ENCODE results near the gene PHF21B. TPM values are rescaled to one million over a fixed set of nuclear protein-coding genes. Genes with fewer than 3 reads are reported as not detected.

The PHF21B gene
- 10 to 100 TPM in 1 of 4 donors, 1 to 10 TPM in 1, under 1 TPM in 2; under 0.01 to 11.9 (median 2.9) TPM for total RNA-seq

DNA sequence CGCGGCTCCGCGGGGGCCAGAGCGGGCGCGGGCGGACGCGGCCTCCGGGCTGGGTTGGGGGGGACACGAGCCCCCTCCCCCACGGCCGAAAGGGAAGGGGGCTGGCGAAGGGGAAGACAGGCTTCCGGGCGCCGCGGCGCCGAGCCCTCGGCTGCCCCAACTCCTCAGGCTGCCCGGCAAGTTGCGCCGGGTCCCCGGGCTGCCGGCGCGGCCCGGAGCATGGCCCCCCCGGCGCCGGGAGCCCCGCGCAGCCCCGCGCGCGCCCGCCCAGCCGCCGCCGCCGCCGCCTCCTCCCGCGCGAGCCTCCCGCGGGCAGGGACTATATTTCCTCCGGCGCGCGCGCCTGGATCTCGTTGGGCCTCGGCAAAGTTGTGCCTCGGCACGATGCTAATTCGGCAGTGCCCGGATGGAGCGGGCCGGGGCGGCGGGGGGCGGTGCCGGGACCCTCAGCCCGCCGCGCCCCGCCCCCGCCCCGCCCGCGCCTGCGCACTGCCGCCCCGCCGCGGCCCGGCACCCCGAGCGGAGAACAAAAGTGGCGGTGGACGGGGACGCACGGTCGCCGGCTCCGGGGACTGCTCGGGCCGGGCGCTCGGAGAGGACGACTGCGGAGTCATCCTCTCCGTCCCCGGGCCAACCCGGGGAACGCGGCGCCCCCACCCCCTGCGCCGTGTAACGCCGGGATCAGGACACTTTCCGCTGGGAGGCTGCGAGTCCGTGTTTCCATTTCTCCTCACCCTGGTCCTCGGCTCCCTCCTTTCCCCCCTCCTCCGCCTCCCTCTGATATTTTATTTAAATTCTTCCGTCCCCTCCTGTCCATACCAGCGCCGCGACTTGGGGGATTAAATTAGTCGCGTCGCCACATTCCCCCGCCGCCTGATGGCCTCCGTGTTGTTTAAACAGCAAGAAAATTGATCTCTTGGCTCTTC is at the start of gene PHF21B:
Gene PHF21B (minus strand): TSS at position 400 of the 926 bp plus-strand sequence. CDS start 456 bp downstream, outside the sequence.
- H3K27ac ChIP-seq = peak within 1 kb of the TSS; percentile 90 to 95
- peaks cover 0 to 11% of the 10 kb centered on the region in 2 donors for H3K4me1 ChIP-seq
- no peaks in the 10 kb centered on the region for H3K9me3 ChIP-seq
- peak; percentile 66 to 71 for DNase-seq
- intact Hi-C loops (cut with DNase I; ENCODE audit: low total_unique reads) = no loop called here
- no peaks in the 10 kb centered on the region for H3K27me3 ChIP-seq
- H3K36me3 ChIP-seq = no peaks in the 10 kb centered on the region
- TF ChIP-seq, protein P1, sequence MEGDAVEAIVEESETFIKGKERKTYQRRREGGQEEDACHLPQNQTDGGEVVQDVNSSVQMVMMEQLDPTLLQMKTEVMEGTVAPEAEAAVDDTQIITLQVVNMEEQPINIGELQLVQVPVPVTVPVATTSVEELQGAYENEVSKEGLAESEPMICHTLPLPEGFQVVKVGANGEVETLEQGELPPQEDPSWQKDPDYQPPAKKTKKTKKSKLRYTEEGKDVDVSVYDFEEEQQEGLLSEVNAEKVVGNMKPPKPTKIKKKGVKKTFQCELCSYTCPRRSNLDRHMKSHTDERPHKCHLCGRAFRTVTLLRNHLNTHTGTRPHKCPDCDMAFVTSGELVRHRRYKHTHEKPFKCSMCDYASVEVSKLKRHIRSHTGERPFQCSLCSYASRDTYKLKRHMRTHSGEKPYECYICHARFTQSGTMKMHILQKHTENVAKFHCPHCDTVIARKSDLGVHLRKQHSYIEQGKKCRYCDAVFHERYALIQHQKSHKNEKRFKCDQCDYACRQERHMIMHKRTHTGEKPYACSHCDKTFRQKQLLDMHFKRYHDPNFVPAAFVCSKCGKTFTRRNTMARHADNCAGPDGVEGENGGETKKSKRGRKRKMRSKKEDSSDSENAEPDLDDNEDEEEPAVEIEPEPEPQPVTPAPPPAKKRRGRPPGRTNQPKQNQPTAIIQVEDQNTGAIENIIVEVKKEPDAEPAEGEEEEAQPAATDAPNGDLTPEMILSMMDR (IDR thresholded peaks at IDR 0.05) = no peak
- peak in 1 of 2 donors; percentile 77 for TF ChIP-seq POLR2A (IDR thresholded peaks at IDR 0.05)
- H3K4me3 ChIP-seq = peak within 1 kb of the TSS; percentile 59 to 61

DNA sequence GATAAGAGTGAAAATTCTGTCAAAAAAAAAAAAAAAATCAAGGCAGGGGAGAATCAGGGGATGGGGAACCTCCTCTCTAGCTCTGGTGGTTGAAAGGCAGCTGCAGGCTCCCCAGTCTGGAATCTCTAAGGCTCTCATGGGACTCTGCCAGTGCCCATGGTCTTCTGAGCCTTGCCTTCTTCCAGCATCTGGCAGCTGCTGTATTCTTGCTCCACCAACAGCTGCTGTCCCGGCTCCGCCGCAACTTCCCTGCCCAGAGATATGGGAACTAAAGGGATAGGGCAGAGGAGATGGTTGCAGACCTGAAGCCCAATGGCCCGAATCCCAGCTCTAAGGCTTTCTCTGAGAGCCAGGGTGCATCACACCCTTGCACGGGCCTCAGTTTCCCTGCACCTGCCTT is 49.5 kb upstream of the PHF21B start:
- DNase-seq = no peak
- Histone ChIP-seq H3K4me3 (no peak overlapping the region), H3K9me3 (no peaks in the 10 kb centered on the region), H3K36me3 (no peaks in the 10 kb centered on the region), H3K27ac (no peak overlapping the region), H3K4me1 (no peaks in the 10 kb centered on the region), H3K27me3 (no peaks in the 10 kb centered on the region)
- TF ChIP-seq POLR2A (IDR thresholded peaks at IDR 0.05) = no peak
- TF ChIP-seq, protein P1 (IDR thresholded peaks at IDR 0.05) = no peak
- intact Hi-C loops (cut with DNase I; ENCODE audit: low total_unique reads) = no loop called here

GRCh38 chr22:45058622-45058912 is 48.8 kb upstream of the PHF21B start:
- no peak overlapping the region for H3K4me3 ChIP-seq
- TF ChIP-seq POLR2A (IDR thresholded peaks at IDR 0.05) = no peak
- H3K27me3 ChIP-seq = no peaks in the 10 kb centered on the region
- no peaks in the 10 kb centered on the region for H3K4me1 ChIP-seq
- intact Hi-C loops (cut with DNase I; ENCODE audit: low total_unique reads) = no loop called here
- H3K27ac ChIP-seq = no peak overlapping the region
- H3K9me3 ChIP-seq = no peaks in the 10 kb centered on the region
- no peaks in the 10 kb centered on the region for H3K36me3 ChIP-seq
- no peak for DNase-seq

- no peak for TF ChIP-seq POLR2A (IDR thresholded peaks at IDR 0.05)
- TF ChIP-seq, protein P1 (IDR thresholded peaks at IDR 0.05) = no peak
- DNase-seq = no peak
These were observed 46.1 kb upstream of the PHF21B start for GRCh38 chr22:45055936-45056335.

DNA sequence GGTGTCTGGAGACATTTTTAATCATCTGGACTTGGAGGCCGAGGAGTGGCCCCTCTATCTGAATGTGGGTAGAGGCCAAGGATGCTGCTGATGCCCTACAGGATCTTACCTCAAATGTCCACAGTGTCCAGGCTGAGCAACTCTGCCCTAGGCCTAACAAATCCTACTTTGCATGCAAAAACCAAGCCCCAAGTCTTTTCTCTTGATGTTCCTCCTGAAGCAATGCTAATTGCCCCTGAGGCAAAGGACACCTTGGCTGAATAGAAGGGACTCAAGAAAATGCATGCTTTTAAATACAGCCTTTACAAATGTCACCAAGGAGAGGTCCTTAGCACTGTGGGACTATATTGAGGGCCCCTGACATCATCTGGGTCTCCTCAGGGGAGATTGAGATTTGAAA is 43.8 kb upstream of the PHF21B start:
- no peaks in the 10 kb centered on the region for H3K36me3 ChIP-seq
- intact Hi-C loops (cut with DNase I; ENCODE audit: low total_unique reads) = no loop called here
- no peak overlapping the region for H3K4me3 ChIP-seq
- no peak for DNase-seq
- no peaks in the 10 kb centered on the region for H3K4me1 ChIP-seq
- TF ChIP-seq, protein P1 (IDR thresholded peaks at IDR 0.05) = no peak
- TF ChIP-seq POLR2A (IDR thresholded peaks at IDR 0.05) = no peak
- H3K27me3 ChIP-seq = no peaks in the 10 kb centered on the region
- no peaks in the 10 kb centered on the region for H3K9me3 ChIP-seq
- no peak overlapping the region for H3K27ac ChIP-seq

More at GRCh38 chr22:45055936-45056335, 46.1 kb upstream of the PHF21B start:
- no peaks in the 10 kb centered on the region for H3K9me3 ChIP-seq
- H3K4me1 ChIP-seq = no peaks in the 10 kb centered on the region
- H3K4me3 ChIP-seq = no peak overlapping the region
- intact Hi-C loops (cut with DNase I; ENCODE audit: low total_unique reads) = no loop called here
- H3K27me3 ChIP-seq = no peaks in the 10 kb centered on the region
- H3K27ac ChIP-seq = no peak overlapping the region
- no peaks in the 10 kb centered on the region for H3K36me3 ChIP-seq

Data from uterus (tissue), 4 donors.